SJCRH30 (cell line): ENCODE results near the gene MEIS1. TPM values are rescaled to one million over a fixed set of nuclear protein-coding genes. Genes with fewer than 3 reads are reported as not detected.

ENCODE experiments used
- DNase-seq, 2 experiments: peaks; one replicate each; pipeline ENCODE4 v3.0.0-alpha.2; 2015 to 2020
- H3K27ac ChIP-seq: fragments of 250-450 bp; sonication (Bioruptor Pico); 2 replicates; pipeline ENCODE4 v1.5.1; 2020; ENCODE audit warnings: mild to moderate bottlenecking, moderate library complexity
- H3K27me3 ChIP-seq: fragments of 250-450 bp; sonication (Bioruptor Pico); 2 replicates; pipeline ENCODE4 v1.5.1; 2020; ENCODE audit warnings: mild to moderate bottlenecking, moderate library complexity
- H3K36me3 ChIP-seq: fragments of 250-450 bp; sonication (Bioruptor Pico); 2 replicates; pipeline ENCODE4 v1.5.1; 2020; ENCODE audit warnings: mild to moderate bottlenecking, moderate library complexity
- H3K4me1 ChIP-seq: fragments of 250-450 bp; sonication (Bioruptor Pico); 2 replicates; pipeline ENCODE4 v1.5.1; 2020; ENCODE audit warnings: mild to moderate bottlenecking, moderate library complexity
- H3K4me3 ChIP-seq: fragments of 250-450 bp; sonication (Bioruptor Pico); 2 replicates; pipeline ENCODE4 v1.5.1; 2020; ENCODE audit warnings: mild to moderate bottlenecking, moderate library complexity
- H3K9me3 ChIP-seq: fragments of 250-450 bp; sonication (Bioruptor Pico); replicated peaks from 2 replicates; pipeline ENCODE4 v1.5.1; 2020; ENCODE audit warnings: mild to moderate bottlenecking, moderate library complexity
- total RNA-seq: library from RNA; depleted of rRNA; stranded (reverse); fragments of >200 nt; shearing (Covaris generic); gene quantifications from 2 replicates; pipeline ENCODE4 v1.2.3, GENCODE V29; 2014

The MEIS1 gene
- total RNA-seq, 1 experiment from 2014 or later, result 14.7 TPM

DNA sequence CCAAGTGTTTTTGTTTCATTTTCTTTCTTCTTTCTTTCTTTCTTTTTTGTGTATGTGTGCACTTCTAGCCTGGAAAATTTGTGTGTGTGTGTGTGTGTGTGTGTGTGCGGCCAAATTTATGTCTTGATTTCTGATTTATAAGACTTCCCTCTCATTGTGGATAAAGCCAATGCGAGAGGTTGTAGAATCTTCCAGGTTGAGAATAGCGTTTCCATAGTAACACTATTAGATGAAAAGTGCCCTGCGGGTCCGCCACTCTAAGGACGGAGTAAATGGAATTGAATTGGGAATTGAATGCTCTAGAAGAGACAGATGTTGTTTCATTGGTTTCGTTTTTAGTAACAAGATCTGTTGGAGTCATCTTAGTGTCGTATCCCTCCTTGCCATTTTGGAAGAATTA, 81.6 kb downstream of the MEIS1 start:
- H3K36me3 ChIP-seq, result no peaks in the 10 kb centered on the region

GRCh38 chr2:66517772-66518171, 82.8 kb downstream of the MEIS1 start:
- no peak for DNase-seq
- Histone ChIP-seq H3K27ac (no peak overlapping the region), H3K36me3 (no peaks in the 10 kb centered on the region), H3K4me1 (no peaks in the 10 kb centered on the region), H3K4me3 (no peak overlapping the region), H3K9me3 (no peaks in the 10 kb centered on the region), H3K27me3 (no peaks in the 10 kb centered on the region)

More for the DNA sequence above, 81.6 kb downstream of the MEIS1 start:
- DNase-seq, result no peak
- no peaks in the 10 kb centered on the region for H3K4me1 ChIP-seq
- H3K27ac ChIP-seq, result no peak overlapping the region
- H3K9me3 ChIP-seq, result no peaks in the 10 kb centered on the region
- no peaks in the 10 kb centered on the region for H3K27me3 ChIP-seq
- no peak overlapping the region for H3K4me3 ChIP-seq

GRCh38 chr2:66519264-66519843, 84.4 kb downstream of the MEIS1 start:
- Histone ChIP-seq H3K27ac (no peak overlapping the region), H3K27me3 (no peaks in the 10 kb centered on the region), H3K36me3 (no peaks in the 10 kb centered on the region), H3K4me3 (no peak overlapping the region), H3K9me3 (no peaks in the 10 kb centered on the region), H3K4me1 (no peaks in the 10 kb centered on the region)
- no peak for DNase-seq

DNA sequence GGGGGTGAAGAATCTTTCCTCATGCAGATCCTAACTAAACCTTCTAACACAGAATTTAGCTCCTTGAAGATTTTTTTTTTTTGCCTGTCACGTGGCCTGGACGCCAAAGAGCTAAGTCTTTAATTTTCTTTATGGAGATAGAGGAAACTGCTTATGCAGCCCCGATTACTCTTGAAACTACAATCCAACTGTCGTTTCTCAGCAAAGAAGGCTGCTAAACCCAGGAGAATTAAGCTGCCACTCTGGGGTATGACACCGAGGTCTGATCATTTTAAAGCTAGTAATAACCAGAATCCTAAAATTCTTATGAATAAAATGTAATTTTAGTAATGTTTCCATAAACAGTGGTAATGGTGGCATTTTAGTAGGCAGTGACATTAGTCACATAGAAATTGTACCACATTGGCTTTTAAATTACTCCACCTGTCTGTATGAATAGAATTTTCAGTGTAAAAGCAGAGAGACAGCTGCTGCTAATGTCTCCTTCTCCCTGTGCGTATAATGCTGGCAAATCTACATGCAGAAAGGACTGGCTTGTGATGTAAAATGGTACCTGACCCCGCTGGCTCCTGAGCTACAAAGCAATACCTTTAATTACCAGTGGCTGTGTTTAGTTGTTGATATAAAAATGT, 86.5 kb downstream of the MEIS1 start:
- H3K27me3 ChIP-seq, result no peaks in the 10 kb centered on the region
- no peaks in the 10 kb centered on the region for H3K9me3 ChIP-seq
- no peak overlapping the region for H3K4me3 ChIP-seq
- no peak overlapping the region for H3K27ac ChIP-seq
- no peak for DNase-seq
- no peaks in the 10 kb centered on the region for H3K36me3 ChIP-seq
- no peaks in the 10 kb centered on the region for H3K4me1 ChIP-seq

- Histone ChIP-seq H3K36me3 (no peaks in the 10 kb centered on the region), H3K4me1 (no peaks in the 10 kb centered on the region), H3K9me3 (no peaks in the 10 kb centered on the region; the same call in 1 of the 2 replicates), H3K27me3 (no peaks in the 10 kb centered on the region), H3K4me3 (no peak overlapping the region), H3K27ac (no peak overlapping the region)
- no peak for DNase-seq
Measured at GRCh38 chr2:66522611-66523376, 87.9 kb downstream of the MEIS1 start.

GRCh38 chr2:66523377-66523969, 88.5 kb downstream of the MEIS1 start:
- H3K27ac ChIP-seq, result no peak overlapping the region

DNA sequence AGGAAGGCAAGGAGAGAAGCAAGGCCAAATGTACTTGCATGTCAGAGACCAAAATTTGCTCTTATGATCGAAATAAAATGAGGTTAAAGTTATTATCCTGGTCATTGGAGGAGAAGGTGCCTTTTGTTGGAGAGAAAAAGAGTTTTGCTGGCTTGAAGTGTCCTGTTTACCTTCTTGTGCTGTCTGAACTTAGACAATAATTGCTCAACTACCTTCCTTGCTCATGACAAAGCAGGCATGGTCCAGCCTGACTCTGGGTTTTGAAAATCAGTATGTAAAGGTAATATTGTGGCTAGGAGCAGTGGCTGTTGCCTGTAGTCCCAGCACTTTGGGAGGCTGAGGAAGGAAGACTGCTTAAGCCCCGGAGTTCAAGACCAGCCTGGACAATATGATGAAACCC, 89.1 kb downstream of the MEIS1 start:
- no peak for DNase-seq
- H3K4me1 ChIP-seq, result no peaks in the 10 kb centered on the region
- no peaks in the 10 kb centered on the region; the same call in 1 of the 2 replicates for H3K9me3 ChIP-seq
- H3K27me3 ChIP-seq, result no peaks in the 10 kb centered on the region
- H3K27ac ChIP-seq, result no peak overlapping the region
- no peaks in the 10 kb centered on the region for H3K36me3 ChIP-seq
- H3K4me3 ChIP-seq, result no peak overlapping the region

More at GRCh38 chr2:66523377-66523969, 88.5 kb downstream of the MEIS1 start:
- Histone ChIP-seq H3K4me3 (no peak overlapping the region), H3K4me1 (no peaks in the 10 kb centered on the region), H3K9me3 (no peaks in the 10 kb centered on the region; the same call in 1 of the 2 replicates), H3K27me3 (no peaks in the 10 kb centered on the region), H3K36me3 (no peaks in the 10 kb centered on the region)
- DNase-seq, result no peak

- Histone ChIP-seq H3K27ac (no peak overlapping the region), H3K4me3 (no peak overlapping the region), H3K36me3 (no peaks in the 10 kb centered on the region), H3K27me3 (no peaks in the 10 kb centered on the region), H3K9me3 (no peaks in the 10 kb centered on the region; the same call in 1 of the 2 replicates), H3K4me1 (no peaks in the 10 kb centered on the region)
- DNase-seq, result no peak
Measured at GRCh38 chr2:66525606-66526005, 90.7 kb downstream of the MEIS1 start.

DNA sequence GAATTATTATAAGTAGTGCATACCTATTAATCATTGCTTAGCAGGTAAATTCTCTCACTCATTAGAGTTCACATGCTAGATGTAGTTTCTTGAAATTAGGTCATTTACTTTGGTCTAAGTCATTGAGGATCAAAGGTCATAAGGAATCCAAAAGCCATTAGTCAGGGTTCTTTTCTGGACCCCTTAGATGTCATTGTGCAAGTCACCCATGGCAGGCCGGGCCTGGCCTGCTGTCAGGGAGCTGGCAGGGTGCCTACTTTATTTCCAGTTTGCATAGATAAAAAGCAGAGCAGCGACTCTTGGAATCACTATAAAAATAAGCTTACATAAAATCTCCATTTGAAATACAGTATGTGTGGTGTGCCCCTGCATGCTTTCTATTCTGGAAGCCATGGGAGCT, 91.3 kb downstream of the MEIS1 start:
- H3K9me3 ChIP-seq, result no peaks in the 10 kb centered on the region; the same call in 1 of the 2 replicates
- no peaks in the 10 kb centered on the region for H3K4me1 ChIP-seq
- DNase-seq, result no peak
- no peaks in the 10 kb centered on the region for H3K27me3 ChIP-seq
- no peak overlapping the region for H3K27ac ChIP-seq
- no peaks in the 10 kb centered on the region for H3K36me3 ChIP-seq
- H3K4me3 ChIP-seq, result no peak overlapping the region

GRCh38 chr2:66528974-66529724, 94.2 kb downstream of the MEIS1 start:
- Histone ChIP-seq H3K4me3 (no peak overlapping the region), H3K4me1 (no peaks in the 10 kb centered on the region), H3K27ac (no peak overlapping the region), H3K9me3 (no peaks in the 10 kb centered on the region; the same call in 1 of the 2 replicates), H3K27me3 (no peaks in the 10 kb centered on the region), H3K36me3 (no peaks in the 10 kb centered on the region)
- no peak for DNase-seq

GRCh38 chr2:66530651-66531050, 95.7 kb downstream of the MEIS1 start:
- Histone ChIP-seq H3K9me3 (no peaks in the 10 kb centered on the region; the same call in 1 of the 2 replicates), H3K4me3 (no peak overlapping the region), H3K4me1 (no peaks in the 10 kb centered on the region), H3K27me3 (no peaks in the 10 kb centered on the region), H3K27ac (no peak overlapping the region), H3K36me3 (no peaks in the 10 kb centered on the region)
- DNase-seq, result no peak

- no peak overlapping the region for H3K27ac ChIP-seq
- H3K9me3 ChIP-seq, result no peaks in the 10 kb centered on the region; the same call in 1 of the 2 replicates
- DNase-seq, result no peak
- H3K36me3 ChIP-seq, result no peaks in the 10 kb centered on the region
- H3K27me3 ChIP-seq, result no peaks in the 10 kb centered on the region
- H3K4me1 ChIP-seq, result no peaks in the 10 kb centered on the region
- H3K4me3 ChIP-seq, result no peak overlapping the region
Measured at GRCh38 chr2:66531155-66531554, 96.2 kb downstream of the MEIS1 start.

GRCh38 chr2:66531567-66531966, 96.6 kb downstream of the MEIS1 start:
- no peak for DNase-seq
- H3K27me3 ChIP-seq, result no peaks in the 10 kb centered on the region
- no peaks in the 10 kb centered on the region for H3K36me3 ChIP-seq
- no peak overlapping the region for H3K4me3 ChIP-seq
- no peaks in the 10 kb centered on the region; the same call in 1 of the 2 replicates for H3K9me3 ChIP-seq
- H3K4me1 ChIP-seq, result no peaks in the 10 kb centered on the region
- H3K27ac ChIP-seq, result no peak overlapping the region
